Fibroblast of lung (primary cell): ENCODE results near the gene STOM.

Experiments
- CTCF ChIP-seq, 2 donors: IDR thresholded peaks in 1 of 2; conservative IDR thresholded peaks in 1 of 2; 1 replicate in 1 of 2; 2 replicates in 1 of 2; pipeline ENCODE4 v1.5.1; 2011 to 2012; ENCODE audit warnings: low read length in 2 of 2, control low read depth in 1 of 2, inconsistent platforms in 1 of 2, low read depth in 1 of 2, mild to moderate bottlenecking in 1 of 2
- EZH2 ChIP-seq: IDR thresholded peaks from 2 replicates; pipeline ENCODE4 v1.5.1; 2012; ENCODE audit warnings: low read length, control low read depth, mild to moderate bottlenecking; ENCODE audit errors: missing control alignments

DNA sequence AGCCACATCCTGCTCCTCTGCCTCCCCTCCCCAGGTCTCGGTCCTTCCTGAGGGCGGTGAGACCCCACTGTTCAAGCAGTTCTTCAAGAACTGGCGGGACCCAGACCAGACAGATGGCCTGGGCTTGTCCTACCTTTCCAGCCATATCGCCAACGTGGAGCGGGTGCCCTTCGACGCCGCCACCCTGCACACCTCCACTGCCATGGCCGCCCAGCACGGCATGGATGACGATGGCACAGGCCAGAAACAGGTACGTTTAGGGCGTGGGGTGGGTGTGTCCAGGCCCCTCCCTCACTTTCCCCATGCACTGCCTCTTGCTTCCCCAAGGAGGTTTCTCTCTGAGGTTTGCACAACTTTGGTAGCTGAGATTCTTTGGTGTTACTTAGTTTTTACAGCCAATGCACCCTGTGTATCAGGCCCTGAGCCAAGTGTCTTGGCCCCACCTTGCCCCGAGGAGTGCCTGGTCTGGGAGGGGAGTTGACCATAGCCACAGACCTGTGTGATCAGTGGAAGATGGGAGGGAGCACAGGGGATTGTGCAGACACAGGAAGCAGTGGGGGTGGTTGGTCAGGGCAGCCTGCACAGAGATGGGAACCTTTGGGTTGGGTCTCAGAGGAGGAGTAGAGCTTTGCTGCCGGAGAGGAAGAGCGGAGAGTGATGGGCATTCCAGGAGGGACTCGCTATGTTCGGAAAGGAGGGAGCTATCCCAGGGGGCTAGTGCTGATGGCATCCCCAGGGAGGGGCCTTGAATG, 51.2 kb downstream of the STOM start:
- TF ChIP-seq CTCF (conservative IDR thresholded peaks at IDR 0.05 in 1 of 2, IDR thresholded peaks at IDR 0.05 in 1 of 2; ENCODE audit: low read depth in 1 of 2, low read length in 2 of 2) (no peak), EZH2 (no peak)
